K562 (cell line): Measurements from ENCODE around the gene SHTN1. TPM values are rescaled to one million over a fixed set of nuclear protein-coding genes. Genes with fewer than 3 reads are reported as not detected.

ENCODE experiments used
- KHSRP ChIP-seq: fragments of 450-650 bp; IDR thresholded peaks from 2 replicates; pipeline ENCODE4 v1.6.1; 2017
- REST ChIP-seq, 2 experiments: fragments of 450-650 bp; formaldehyde crosslinking in 1 of 2; IDR thresholded peaks; 2 replicates each; pipeline versions ENCODE4 v1.4.0 to v1.6.1; 2014 to 2020; ENCODE audit warnings: mild to moderate bottlenecking in 2 of 2, borderline replicate concordance in 1 of 2, low read depth in 1 of 2
- polyA plus RNA-seq, 8 experiments: library from polyadenylated mRNA; depleted of rRNA in 4 of 8; stranded (reverse) in 5 of 8; unstranded in 3 of 8; fragments of >200 nt; fragmentation: Nextera tagmentation in 2 of 8; fragmentation: Illumina TruSeq in 1 of 8; extraction: Ambion mirVana in 2 of 8; extraction: Trizol in 1 of 8; gene quantifications; 2 replicates each; pipeline versions ENCODE4 v1.2.1 to v1.2.3, GENCODE V29; 2011 to 2014; ENCODE audit warnings: inconsistent platforms in 1 of 8, missing spikeins in 1 of 8
- total RNA-seq, 7 experiments: library from RNA; depleted of rRNA in 6 of 7; stranded (reverse); fragments of >200 nt in 6 of 7; fragmentation: Illumina TruSeq in 2 of 7; extraction: Trizol in 2 of 7; gene quantifications; 2 replicates each; pipeline versions ENCODE4 v1.2.1 to v1.2.3, GENCODE V29; 2011 to 2021; ENCODE audit warnings: low replicate concordance in 1 of 7

The SHTN1 gene
- total and polyA plus RNA-seq, 9 of the 15 experiments (the other 6 are each of a cell fraction or from before 2014, with no cell fraction given): 5.4 to 21.3 (median 13.3) TPM

GRCh38 chr10:116850058-116850611 is 154.9 kb downstream of the SHTN1 start (continued):
- TF ChIP-seq REST (IDR thresholded peaks at IDR 0.05; ENCODE audit: borderline replicate concordance) (no peak), REST (CRISPR knock-in tag; IDR thresholded peaks at IDR 0.05; ENCODE audit: low read depth) (no peak), KHSRP (no peak)
- TF ChIP-seq, all 486 proteins: peak for 0
